HepG2 (cell line): ENCODE results near the gene CCL16. TPM values are rescaled to one million over a fixed set of nuclear protein-coding genes. Genes with fewer than 3 reads are reported as not detected.
A peak's percentile ranks its signal among the peaks of the same experiment; 100 is the strongest.

Experiments used
- BRF2 ChIP-seq: sonication (generic); formaldehyde crosslinking; IDR thresholded peaks from 2 replicates; pipeline ENCODE4 v1.8.1; 2022; ENCODE audit warnings: mild to moderate bottlenecking, missing genetic modification reagents
- ETV6 ChIP-seq: sonication (generic); formaldehyde crosslinking; conservative IDR thresholded peaks from 2 replicates; pipeline ENCODE4 v1.4.0; 2020; ENCODE audit warnings: missing genetic modification reagents
- FOXP1 ChIP-seq, 2 experiments: fragments of 450-650 bp in 1 of 2; IDR thresholded peaks; 2 replicates each; pipeline ENCODE4 v1.6.1; 2017 to 2018; ENCODE audit warnings: antibody characterized with exemption in 1 of 2
- GATAD2A ChIP-seq: IDR thresholded peaks from 2 replicates; pipeline ENCODE4 v1.6.1; 2016
- GFI1 ChIP-seq: sonication (generic); formaldehyde crosslinking; IDR thresholded peaks from 2 replicates; pipeline ENCODE4 v1.5.0; 2020; ENCODE audit warnings: missing genetic modification reagents, mild to moderate bottlenecking, borderline replicate concordance
- GLI4 ChIP-seq: sonication (generic); formaldehyde crosslinking; IDR thresholded peaks from 2 replicates; pipeline ENCODE4 v1.5.1; 2020; ENCODE audit warnings: missing genetic modification reagents, mild to moderate bottlenecking, moderate library complexity, borderline replicate concordance
- HNF4G ChIP-seq, 2 experiments: sonication (generic) in 1 of 2; formaldehyde crosslinking in 1 of 2; IDR thresholded peaks; 2 replicates each; pipeline versions ENCODE4 v1.4.0 to v1.6.1; 2011 to 2020; ENCODE audit warnings: borderline replicate concordance in 2 of 2, low read depth in 2 of 2, mild to moderate bottlenecking in 2 of 2, low read length in 1 of 2, missing genetic modification reagents in 1 of 2, moderate library complexity in 1 of 2
- LRRFIP1 ChIP-seq: sonication (generic); formaldehyde crosslinking; conservative IDR thresholded peaks from 2 replicates; pipeline ENCODE4 v1.4.0; 2020; ENCODE audit warnings: missing genetic modification reagents
- MED13 ChIP-seq: sonication (generic); formaldehyde crosslinking; IDR thresholded peaks from 2 replicates; pipeline ENCODE4 v1.5.0; 2020; ENCODE audit warnings: missing genetic modification reagents
- MIER2 ChIP-seq: IDR thresholded peaks from 2 replicates; pipeline ENCODE4 v1.6.1; 2016; ENCODE audit warnings: missing biosample characterization, missing genetic modification reagents
- NFIC ChIP-seq: IDR thresholded peaks from 2 replicates; pipeline ENCODE4 v1.6.1; 2012; ENCODE audit warnings: mild to moderate bottlenecking, low read length, inconsistent platforms
- PCBP1 ChIP-seq: fragments of 200-400 bp; formaldehyde crosslinking; IDR thresholded peaks from 2 replicates; pipeline ENCODE4 v1.6.1; 2017; ENCODE audit warnings: mild to moderate bottlenecking, low read depth, low read length, borderline replicate concordance
- SMAD3 ChIP-seq: sonication (generic); formaldehyde crosslinking; IDR thresholded peaks from 2 replicates; pipeline ENCODE4 v1.4.0; 2020; ENCODE audit warnings: missing genetic modification reagents
- TAF15 ChIP-seq: fragments of 200-400 bp; formaldehyde crosslinking; IDR thresholded peaks from one replicate; pipeline ENCODE4 v1.6.1; 2018; ENCODE audit warnings: mild to moderate bottlenecking, low read depth, low read length; ENCODE audit not compliant: poor library complexity, severe bottlenecking
- TFE3 ChIP-seq: IDR thresholded peaks from 2 replicates; pipeline ENCODE4 v1.6.1; 2016
- TMF1 ChIP-seq: sonication (generic); formaldehyde crosslinking; IDR thresholded peaks from 2 replicates; pipeline ENCODE4 v1.8.1; 2022; ENCODE audit warnings: low read depth, missing genetic modification reagents
- ZNF136 ChIP-seq: sonication (generic); formaldehyde crosslinking; IDR thresholded peaks from 2 replicates; pipeline ENCODE4 v1.8.1; 2022; ENCODE audit warnings: low read depth, mild to moderate bottlenecking, moderate library complexity, missing genetic modification reagents
- ZNF3 ChIP-seq: IDR thresholded peaks from 2 replicates; pipeline ENCODE4 v1.7.0; 2017; ENCODE audit warnings: inconsistent platforms
- ZNF841 ChIP-seq: sonication (generic); formaldehyde crosslinking; IDR thresholded peaks from 2 replicates; pipeline ENCODE4 v1.8.1; 2023; ENCODE audit warnings: missing genetic modification reagents, borderline replicate concordance
- polyA plus RNA-seq, 8 experiments: library from polyadenylated mRNA; depleted of rRNA in 3 of 8; stranded (reverse) in 7 of 8; unstranded in 1 of 8; fragments of >200 nt; fragmentation: Illumina TruSeq in 4 of 8; extraction: Trizol in 4 of 8; gene quantifications; 2 replicates each; pipeline versions ENCODE4 v1.2.1 to v1.2.3, GENCODE V29; 2011 to 2016; ENCODE audit warnings: low read depth in 4 of 8, missing spikeins in 1 of 8, mixed read lengths in 1 of 8; ENCODE audit not compliant: insufficient read depth in 1 of 8
- total RNA-seq, 5 experiments: library from RNA; depleted of rRNA; stranded (reverse); fragments of >200 nt; fragmentation: Illumina TruSeq; extraction: Trizol; gene quantifications; 2 replicates each; pipeline ENCODE4 v1.2.3, GENCODE V29; 2016; ENCODE audit warnings: low read depth in 1 of 5
- TF ChIP-seq, protein P1 (sequence below): sonication (generic); formaldehyde crosslinking; IDR thresholded peaks from 2 replicates; pipeline ENCODE4 v1.8.1; 2023; ENCODE audit warnings: missing genetic modification reagents, mild to moderate bottlenecking, borderline replicate concordance
- TF ChIP-seq, protein P2 (sequence below): sonication (generic); formaldehyde crosslinking; IDR thresholded peaks from 2 replicates; pipeline ENCODE4 v1.5.0; 2020; ENCODE audit warnings: mild to moderate bottlenecking, missing genetic modification reagents

CCL16 gene
- total and polyA plus RNA-seq, 2 of the 13 experiments (the other 11 are each of a cell fraction or from before 2014, with no cell fraction given) = 2.0 to 14.7 TPM

- TF ChIP-seq TFE3 (CRISPR knock-in tag) (no peak), HNF4G (IDR thresholded peaks at IDR 0.05; ENCODE audit: borderline replicate concordance, low read depth, low read length) (peak; percentile 77), HNF4G (CRISPR knock-in tag; IDR thresholded peaks at IDR 0.05; ENCODE audit: borderline replicate concordance, low read depth) (0 out of 2 replicates have a peak, but pooled peaks have one; percentile 47), ETV6 (CRISPR knock-in tag) (no peak), GLI4 (no peak), FOXP1 (IDR thresholded peaks at IDR 0.05) (peak; percentile 55; the same call in 1 of the 2 replicates), FOXP1 (CRISPR knock-in tag; IDR thresholded peaks at IDR 0.05) (peak; percentile 91), GATAD2A (CRISPR knock-in tag) (peak; percentile 85), GFI1 (CRISPR knock-in tag) (no peak), ZNF3 (CRISPR knock-in tag) (no peak), BRF2 (CRISPR knock-in tag) (no peak), MED13 (CRISPR knock-in tag) (no peak), PCBP1 (no peak), TMF1 (CRISPR knock-in tag) (no peak), ZNF841 (CRISPR knock-in tag) (no peak), NFIC (no peak), ZNF136 (no peak), TAF15 (no peak), MIER2 (no peak), SMAD3 (peak; percentile 74; the same call in 1 of the 2 replicates), LRRFIP1 (CRISPR knock-in tag) (no peak)
- TF ChIP-seq, protein P1, sequence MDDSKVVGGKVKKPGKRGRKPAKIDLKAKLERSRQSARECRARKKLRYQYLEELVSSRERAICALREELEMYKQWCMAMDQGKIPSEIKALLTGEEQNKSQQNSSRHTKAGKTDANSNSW (CRISPR knock-in tag) = no peak
- TF ChIP-seq, protein P2, sequence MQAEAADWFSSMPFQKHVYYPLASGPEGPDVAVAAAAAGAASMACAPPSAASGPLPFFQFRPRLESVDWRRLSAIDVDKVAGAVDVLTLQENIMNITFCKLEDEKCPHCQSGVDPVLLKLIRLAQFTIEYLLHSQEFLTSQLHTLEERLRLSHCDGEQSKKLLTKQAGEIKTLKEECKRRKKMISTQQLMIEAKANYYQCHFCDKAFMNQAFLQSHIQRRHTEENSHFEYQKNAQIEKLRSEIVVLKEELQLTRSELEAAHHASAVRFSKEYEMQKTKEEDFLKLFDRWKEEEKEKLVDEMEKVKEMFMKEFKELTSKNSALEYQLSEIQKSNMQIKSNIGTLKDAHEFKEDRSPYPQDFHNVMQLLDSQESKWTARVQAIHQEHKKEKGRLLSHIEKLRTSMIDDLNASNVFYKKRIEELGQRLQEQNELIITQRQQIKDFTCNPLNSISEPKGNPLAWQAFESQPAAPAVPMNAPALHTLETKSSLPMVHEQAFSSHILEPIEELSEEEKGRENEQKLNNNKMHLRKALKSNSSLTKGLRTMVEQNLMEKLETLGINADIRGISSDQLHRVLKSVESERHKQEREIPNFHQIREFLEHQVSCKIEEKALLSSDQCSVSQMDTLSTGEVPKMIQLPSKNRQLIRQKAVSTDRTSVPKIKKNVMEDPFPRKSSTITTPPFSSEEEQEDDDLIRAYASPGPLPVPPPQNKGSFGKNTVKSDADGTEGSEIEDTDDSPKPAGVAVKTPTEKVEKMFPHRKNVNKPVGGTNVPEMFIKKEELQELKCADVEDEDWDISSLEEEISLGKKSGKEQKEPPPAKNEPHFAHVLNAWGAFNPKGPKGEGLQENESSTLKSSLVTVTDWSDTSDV (CRISPR knock-in tag) = no peak
Measured at GRCh38 chr17:35981908-35982330, 622 bp upstream of the CCL16 start (continued).
